Trophoblast cell (in vitro differentiated cells and primary cell): ENCODE data around the gene LSM12.

Source experiments
- DNase-seq, 2 donors: peaks; one replicate each; pipeline ENCODE4 v3.0.0-alpha.2; 2016
- H2AFZ ChIP-seq: 2 replicates; pipeline ENCODE4 v1.6.1; 2013; ENCODE audit warnings: low read length, moderate library complexity, mild to moderate bottlenecking; ENCODE audit not compliant: insufficient read depth, poor library complexity
- H2AK5ac ChIP-seq: 2 replicates; pipeline ENCODE4 v1.6.1; 2013; ENCODE audit warnings: mild to moderate bottlenecking, low read length
- H2BK120ac ChIP-seq: 2 replicates; pipeline ENCODE4 v1.6.1; 2013; ENCODE audit warnings: low read length, mild to moderate bottlenecking, moderate library complexity; ENCODE audit not compliant: insufficient read depth, poor library complexity
- H2BK12ac ChIP-seq: 2 replicates; pipeline ENCODE4 v1.6.1; 2013; ENCODE audit warnings: mild to moderate bottlenecking, low read length, moderate library complexity
- H2BK5ac ChIP-seq: 2 replicates; pipeline ENCODE4 v1.6.1; 2013; ENCODE audit warnings: low read length, low read depth, moderate library complexity, mild to moderate bottlenecking; ENCODE audit not compliant: poor library complexity
- H3K14ac ChIP-seq: 2 replicates; pipeline ENCODE4 v1.6.1; 2013; ENCODE audit warnings: mild to moderate bottlenecking, low read length
- H3K18ac ChIP-seq: 2 replicates; pipeline ENCODE4 v1.6.1; 2013; ENCODE audit warnings: mild to moderate bottlenecking, low read length
- H3K23ac ChIP-seq: 2 replicates; pipeline ENCODE4 v1.6.1; 2013; ENCODE audit warnings: low read length
- H3K27ac ChIP-seq: 2 replicates; pipeline ENCODE4 v1.5.1; 2013; ENCODE audit warnings: low read depth, mild to moderate bottlenecking, inconsistent platforms, low read length, moderate library complexity
- H3K27me3 ChIP-seq: 2 replicates; pipeline ENCODE4 v1.6.1; 2013; ENCODE audit warnings: inconsistent platforms, mild to moderate bottlenecking, low read length, moderate library complexity; ENCODE audit not compliant: insufficient read depth
- H3K36me3 ChIP-seq, 2 experiments: 1 replicate in 1 of 2; 2 replicates in 1 of 2; pipeline ENCODE4 v1.6.1; 2013; ENCODE audit warnings: low read length in 2 of 2, mild to moderate bottlenecking in 2 of 2, moderate library complexity in 1 of 2; ENCODE audit not compliant: insufficient read depth in 2 of 2, control insufficient read depth in 1 of 2
- H3K4ac ChIP-seq: 2 replicates; pipeline ENCODE4 v1.6.1; 2013; ENCODE audit warnings: low read depth, mild to moderate bottlenecking, low read length, moderate library complexity
- H3K4me1 ChIP-seq, 2 experiments: 1 replicate in 1 of 2; 2 replicates in 1 of 2; pipeline ENCODE4 v1.6.1; 2013; ENCODE audit warnings: low read length in 2 of 2, mild to moderate bottlenecking in 2 of 2, moderate library complexity in 1 of 2; ENCODE audit not compliant: insufficient read depth in 2 of 2, control insufficient read depth in 1 of 2
- H3K4me2 ChIP-seq: 2 replicates; pipeline ENCODE4 v1.6.1; 2013; ENCODE audit warnings: inconsistent platforms, mild to moderate bottlenecking, low read length, moderate library complexity
- H3K4me3 ChIP-seq: 2 replicates; pipeline ENCODE4 v1.5.1; 2013; ENCODE audit warnings: mild to moderate bottlenecking, low read depth, low read length, inconsistent platforms
- H3K79me1 ChIP-seq: one replicate; pipeline ENCODE4 v1.6.1; 2013; ENCODE audit warnings: low read length
- H3K79me2 ChIP-seq: 2 replicates; pipeline ENCODE4 v1.6.1; 2013; ENCODE audit warnings: low read length, mild to moderate bottlenecking; ENCODE audit not compliant: control insufficient read depth, insufficient read depth, poor library complexity
- H3K9ac ChIP-seq: 2 replicates; pipeline ENCODE4 v1.6.1; 2013; ENCODE audit warnings: mild to moderate bottlenecking, low read length
- H3K9me3 ChIP-seq: 2 replicates; pipeline ENCODE4 v1.6.1; 2013; ENCODE audit warnings: low read depth, mild to moderate bottlenecking, control low read depth, inconsistent platforms, low read length; ENCODE audit not compliant: insufficient read depth
- H4K12ac ChIP-seq: 2 replicates; pipeline ENCODE4 v1.6.1; 2013; ENCODE audit warnings: low read depth, mild to moderate bottlenecking, low read length, moderate library complexity
- H4K8ac ChIP-seq: 2 replicates; pipeline ENCODE4 v1.6.1; 2013; ENCODE audit warnings: low read depth, mild to moderate bottlenecking, low read length, moderate library complexity
- H4K91ac ChIP-seq: one replicate; pipeline ENCODE4 v1.6.1; 2013; ENCODE audit warnings: low read depth, mild to moderate bottlenecking, low read length, moderate library complexity
- WGBS: extraction: QIAGEN DNeasy Blood & Tissue Kit; methylation state at CpG from one replicate; pipeline ENCODE4 v1.1.7; 2013; ENCODE audit warnings: missing lambda C conversion rate; ENCODE audit not compliant: insufficient read length, insufficient coverage; ENCODE audit errors: extremely low coverage; 5-methylcytosine and 5-hydroxymethylcytosine counted together

Gene LSM12

DNA sequence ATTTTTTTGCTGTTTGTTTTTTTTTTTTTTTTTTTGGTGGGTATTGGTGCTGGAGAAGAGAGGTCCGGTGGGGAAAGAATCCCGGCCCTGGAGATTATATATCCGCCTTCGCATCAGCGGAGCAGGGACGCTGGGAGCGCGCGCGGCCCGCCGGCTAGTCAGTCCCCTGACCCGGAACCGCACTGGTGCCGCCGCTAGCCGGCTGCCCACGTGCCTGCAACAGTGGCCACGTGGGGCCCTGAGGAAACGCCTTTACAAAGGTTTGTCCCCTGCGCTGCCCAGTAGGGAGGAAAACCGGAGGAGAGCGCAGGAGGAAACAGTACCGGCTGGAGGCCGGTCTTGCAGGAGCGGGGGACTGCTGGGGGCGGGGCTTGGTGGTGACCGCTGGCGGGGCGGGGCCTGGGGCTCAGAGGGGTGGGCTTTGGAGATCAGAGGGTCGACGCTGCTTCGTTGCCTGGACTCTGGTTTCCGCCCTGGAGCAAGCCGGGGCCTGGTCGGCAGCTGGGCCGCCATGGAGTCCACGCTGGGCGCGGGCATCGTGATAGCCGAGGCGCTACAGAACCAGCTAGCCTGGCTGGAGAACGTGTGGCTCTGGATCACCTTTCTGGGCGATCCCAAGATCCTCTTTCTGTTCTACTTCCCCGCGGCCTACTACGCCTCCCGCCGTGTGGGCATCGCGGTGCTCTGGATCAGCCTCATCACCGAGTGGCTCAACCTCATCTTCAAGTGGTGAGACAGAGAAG, 4.2 kb upstream of the LSM12 start, which contains the start of gene G6PC3:
TSS of gene G6PC3 (plus strand) at position 281 of the 743 bp plus-strand sequence. CDS start at position 512, 231 bp downstream.
- Histone ChIP-seq H4K8ac (peak within 1 kb of the TSS; percentile 97), H4K12ac (peak within 1 kb of the TSS; percentile 80), H2AK5ac (peak within 1 kb of the TSS; percentile 65), H2AFZ (peak within 1 kb of the TSS; percentile 46), H3K4ac (peak within 1 kb of the TSS; percentile 19), H3K9me3 (no peaks in the 10 kb centered on the region), H2BK5ac (peak within 1 kb of the TSS; percentile 68), H3K79me2 (peaks cover 11% of the 10 kb centered on the region), H4K91ac (peak within 1 kb of the TSS; percentile 94), H3K27ac (peak within 1 kb of the TSS; percentile 91), H3K23ac (no peak within 1 kb of the TSS), H2BK120ac (peak within 1 kb of the TSS; percentile 60), H3K79me1 (peaks cover 16% of the 10 kb centered on the region), H3K4me1 (peaks cover 4 to 6% of the 10 kb centered on the region in 2 experiments), H3K36me3 (peaks cover 15 to 19% of the 10 kb centered on the region in 2 experiments), H3K4me2 (peak within 1 kb of the TSS; percentile 78), H3K14ac (peak within 1 kb of the TSS; percentile 83), H3K18ac (peak within 1 kb of the TSS; percentile 84), H3K27me3 (no peaks in the 10 kb centered on the region), H3K4me3 (peak within 1 kb of the TSS; percentile 70), H2BK12ac (peak within 1 kb of the TSS; percentile 68), H3K9ac (peak within 1 kb of the TSS; percentile 90)
- no CpG with 5 or more reads among the region's 53 CpGs for WGBS
- DNase-seq: peak; percentile 97 to 99

DNA sequence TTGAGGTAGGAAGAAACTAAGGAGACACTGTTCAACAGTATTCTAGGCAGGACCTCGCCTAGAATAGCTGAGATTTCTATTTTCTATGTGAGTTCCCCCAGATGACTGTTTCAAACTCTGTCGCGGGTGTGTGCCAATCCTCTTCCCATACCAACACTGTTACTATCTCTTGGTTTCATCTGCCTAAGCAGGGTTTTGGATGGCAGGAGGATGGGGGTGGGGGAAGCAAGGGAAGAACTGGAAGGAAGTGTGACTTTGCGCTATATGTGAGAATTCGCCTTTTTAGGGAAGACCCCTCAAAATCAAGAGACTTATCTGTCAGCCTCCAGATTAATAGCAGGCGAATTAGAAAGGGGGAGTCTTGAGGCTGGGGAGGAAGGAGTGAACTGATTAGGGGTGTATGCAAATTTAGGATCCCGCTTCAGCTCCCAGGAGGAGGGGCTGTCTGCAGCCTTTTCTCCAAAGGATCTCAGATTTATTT, 3.5 kb upstream of the LSM12 start:
- Histone ChIP-seq H3K27ac (peak overlapping the region; percentile 91), H4K8ac (peak overlapping the region; percentile 73)
- no CpG with 5 or more reads among the region's 7 CpGs for WGBS

DNA sequence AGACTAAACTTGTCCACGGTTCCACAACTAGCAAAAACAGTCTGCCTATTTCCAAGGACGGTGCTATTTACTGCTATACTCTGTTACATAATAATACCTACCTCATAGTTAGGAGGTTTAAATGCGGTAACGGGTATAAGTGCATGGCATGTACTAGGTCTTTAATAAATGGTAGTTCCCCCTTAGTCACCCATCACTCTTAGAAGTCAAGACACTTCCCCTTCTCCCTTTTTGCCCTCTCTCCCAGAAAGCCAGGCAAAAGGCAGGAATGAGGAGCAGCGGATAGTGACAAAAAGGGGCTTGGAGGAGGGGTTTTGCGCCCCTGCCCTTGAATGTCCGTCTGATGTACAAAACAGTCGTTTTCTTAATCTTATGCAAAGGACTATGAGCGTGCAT, 1.1 kb upstream of the LSM12 start:
- WGBS: no CpG with 5 or more reads among the region's 9 CpGs
- Histone ChIP-seq H4K91ac (peak overlapping the region; percentile 59), H2BK5ac (no peak overlapping the region), H3K4me2 (no peak overlapping the region), H2AFZ (no peak overlapping the region), H3K9me3 (no peaks in the 10 kb centered on the region), H3K9ac (no peak overlapping the region), H3K27ac (no peak overlapping the region), H4K12ac (no peak overlapping the region), H2BK12ac (no peak overlapping the region), H3K4me1 (peaks cover 4 to 8% of the 10 kb centered on the region in 2 experiments), H3K23ac (no peak overlapping the region), H3K27me3 (no peaks in the 10 kb centered on the region), H3K79me2 (peaks cover 22% of the 10 kb centered on the region), H4K8ac (peak overlapping the region; percentile 11), H2AK5ac (no peak overlapping the region), H3K4me3 (no peak overlapping the region), H3K4ac (no peak overlapping the region), H3K79me1 (peaks cover 17% of the 10 kb centered on the region), H2BK120ac (peak overlapping the region; percentile 35), H3K36me3 (peaks cover 5 to 9% of the 10 kb centered on the region in 2 experiments), H3K18ac (no peak overlapping the region), H3K14ac (no peak overlapping the region)
- DNase-seq: no peak

More for the DNA sequence above, 3.5 kb upstream of the LSM12 start:
- peaks cover 4 to 8% of the 10 kb centered on the region in 2 experiments for H3K4me1 ChIP-seq
- peaks cover 17% of the 10 kb centered on the region for H3K79me1 ChIP-seq
- H3K79me2 ChIP-seq: peaks cover 15% of the 10 kb centered on the region
- no peak overlapping the region for H3K23ac ChIP-seq
- no peak overlapping the region for H3K14ac ChIP-seq
- H4K91ac ChIP-seq: no peak overlapping the region
- H2BK5ac ChIP-seq: peak overlapping the region; percentile 11
- no peak overlapping the region for H3K4ac ChIP-seq
- H4K12ac ChIP-seq: no peak overlapping the region
- no peak overlapping the region for H3K4me3 ChIP-seq
- H3K18ac ChIP-seq: no peak overlapping the region
- no peak overlapping the region for H2BK12ac ChIP-seq
- H2AFZ ChIP-seq: peak overlapping the region; percentile 11
- H3K9ac ChIP-seq: peak overlapping the region; percentile 5
- no peaks in the 10 kb centered on the region for H3K27me3 ChIP-seq
- H3K36me3 ChIP-seq: peaks cover 9 to 13% of the 10 kb centered on the region in 2 experiments
- H2BK120ac ChIP-seq: peak overlapping the region; percentile 0
- H3K4me2 ChIP-seq: peak overlapping the region; percentile 78
- H3K9me3 ChIP-seq: no peaks in the 10 kb centered on the region
- DNase-seq: peak; percentile 65 to 68
- H2AK5ac ChIP-seq: no peak overlapping the region

DNA sequence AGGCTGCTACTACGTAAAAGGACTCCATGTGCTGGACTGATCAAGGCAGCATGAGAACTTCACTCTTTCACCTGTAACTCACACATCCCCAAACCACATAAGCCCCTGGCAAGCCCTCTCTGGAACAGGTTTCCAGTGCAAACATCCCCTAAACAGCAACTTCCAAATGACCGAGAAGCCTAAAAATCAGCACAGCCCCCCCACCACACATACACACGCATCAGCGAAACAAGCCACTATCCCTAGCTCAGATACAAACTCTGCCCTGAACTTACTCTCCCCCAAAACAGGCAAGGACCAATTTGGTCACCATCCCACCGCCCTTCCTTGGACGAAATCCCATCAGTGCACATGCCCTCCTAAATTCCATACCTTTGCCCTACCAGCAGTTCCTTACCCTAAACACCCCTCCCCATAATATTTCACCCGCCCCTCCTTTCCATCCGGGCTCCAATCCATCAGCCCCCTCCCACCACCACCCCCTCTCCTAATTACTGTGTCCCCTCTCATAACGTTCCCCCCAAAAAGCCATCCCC, 735 bp downstream of the LSM12 start:
- H3K4me3 ChIP-seq: peak overlapping the region; percentile 91
- H2AK5ac ChIP-seq: peak overlapping the region; percentile 44
- peaks cover 19% of the 10 kb centered on the region for H3K79me2 ChIP-seq
- peak in 1 of 2 donors; percentile 25 for DNase-seq
- H3K27ac ChIP-seq: peak overlapping the region; percentile 93
- peak overlapping the region; percentile 74 for H3K4me2 ChIP-seq
- H4K12ac ChIP-seq: peak overlapping the region; percentile 14
- peak overlapping the region; percentile 39 for H2BK120ac ChIP-seq
- no peaks in the 10 kb centered on the region for H3K9me3 ChIP-seq
- peaks cover 0 to 1% of the 10 kb centered on the region in 2 experiments for H3K4me1 ChIP-seq
- peaks cover 7 to 13% of the 10 kb centered on the region in 2 experiments for H3K36me3 ChIP-seq
- H3K14ac ChIP-seq: peak overlapping the region; percentile 80
- H3K18ac ChIP-seq: peak overlapping the region; percentile 71
- WGBS: no CpG with 5 or more reads among the region's 9 CpGs
- no peaks in the 10 kb centered on the region for H3K27me3 ChIP-seq
- H2BK5ac ChIP-seq: peak overlapping the region; percentile 87
- H3K23ac ChIP-seq: no peak overlapping the region
- peak overlapping the region; percentile 93 for H3K9ac ChIP-seq
- peak overlapping the region; percentile 98 for H3K4ac ChIP-seq
- H2BK12ac ChIP-seq: no peak overlapping the region
- peak overlapping the region; percentile 79 for H4K91ac ChIP-seq
- H3K79me1 ChIP-seq: peaks cover 9% of the 10 kb centered on the region
- peak overlapping the region; percentile 85 for H4K8ac ChIP-seq
- peak overlapping the region; percentile 15 for H2AFZ ChIP-seq
